Prostate gland (tissue), 2 donors: ENCODE data around the gene NEDD9.

Experiments used
- POLR2A ChIP-seq: fragments of 450-650 bp; IDR thresholded peaks from one replicate; pipeline ENCODE4 v1.6.1; 2016; ENCODE audit warnings: antibody characterized with exemption, mild to moderate bottlenecking
- POLR2AphosphoS5 ChIP-seq: sonication (generic); formaldehyde crosslinking; IDR thresholded peaks from one replicate; pipeline ENCODE4 v1.6.1; 2017; ENCODE audit warnings: antibody characterized with exemption
- TF ChIP-seq, protein P1 (sequence below), 4 experiments: fragments of 200-600 bp in 2 of 4; fragments of 450-650 bp in 2 of 4; sonication (generic) in 2 of 4; IDR thresholded peaks; 1 replicate in 3 of 4; 2 replicates in 1 of 4; pipeline ENCODE4 v1.5.1; 2016 to 2019; ENCODE audit warnings: antibody characterized with exemption in 4 of 4, mild to moderate bottlenecking in 2 of 4, moderate library complexity in 2 of 4

DNA sequence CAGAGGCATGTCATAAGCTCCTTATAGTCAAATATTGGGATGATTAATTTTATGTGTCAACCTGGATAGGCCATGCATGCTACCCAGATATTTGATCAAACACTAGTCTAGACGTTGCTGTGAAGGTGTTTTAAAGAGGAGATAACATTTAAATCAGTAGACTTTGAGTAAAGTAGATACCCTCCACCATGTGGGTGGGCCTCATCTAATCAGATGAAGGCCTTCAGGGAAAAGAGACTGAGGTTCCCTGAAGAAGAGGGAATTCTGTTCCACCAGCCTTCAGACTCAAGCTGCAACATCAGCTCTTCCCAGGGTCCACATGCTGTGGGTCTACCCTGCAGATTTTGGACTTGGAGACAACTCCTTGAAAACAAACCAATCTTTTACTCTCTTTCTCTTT, 11.4 kb upstream of the NEDD9 start:
- TF ChIP-seq POLR2AphosphoS5 (no peak), POLR2A (no peak)
- TF ChIP-seq, protein P1, sequence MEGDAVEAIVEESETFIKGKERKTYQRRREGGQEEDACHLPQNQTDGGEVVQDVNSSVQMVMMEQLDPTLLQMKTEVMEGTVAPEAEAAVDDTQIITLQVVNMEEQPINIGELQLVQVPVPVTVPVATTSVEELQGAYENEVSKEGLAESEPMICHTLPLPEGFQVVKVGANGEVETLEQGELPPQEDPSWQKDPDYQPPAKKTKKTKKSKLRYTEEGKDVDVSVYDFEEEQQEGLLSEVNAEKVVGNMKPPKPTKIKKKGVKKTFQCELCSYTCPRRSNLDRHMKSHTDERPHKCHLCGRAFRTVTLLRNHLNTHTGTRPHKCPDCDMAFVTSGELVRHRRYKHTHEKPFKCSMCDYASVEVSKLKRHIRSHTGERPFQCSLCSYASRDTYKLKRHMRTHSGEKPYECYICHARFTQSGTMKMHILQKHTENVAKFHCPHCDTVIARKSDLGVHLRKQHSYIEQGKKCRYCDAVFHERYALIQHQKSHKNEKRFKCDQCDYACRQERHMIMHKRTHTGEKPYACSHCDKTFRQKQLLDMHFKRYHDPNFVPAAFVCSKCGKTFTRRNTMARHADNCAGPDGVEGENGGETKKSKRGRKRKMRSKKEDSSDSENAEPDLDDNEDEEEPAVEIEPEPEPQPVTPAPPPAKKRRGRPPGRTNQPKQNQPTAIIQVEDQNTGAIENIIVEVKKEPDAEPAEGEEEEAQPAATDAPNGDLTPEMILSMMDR (IDR thresholded peaks at IDR 0.05): no peak
